ENCODE measurements around the gene MRPS30.

The MRPS30 gene

DNA sequence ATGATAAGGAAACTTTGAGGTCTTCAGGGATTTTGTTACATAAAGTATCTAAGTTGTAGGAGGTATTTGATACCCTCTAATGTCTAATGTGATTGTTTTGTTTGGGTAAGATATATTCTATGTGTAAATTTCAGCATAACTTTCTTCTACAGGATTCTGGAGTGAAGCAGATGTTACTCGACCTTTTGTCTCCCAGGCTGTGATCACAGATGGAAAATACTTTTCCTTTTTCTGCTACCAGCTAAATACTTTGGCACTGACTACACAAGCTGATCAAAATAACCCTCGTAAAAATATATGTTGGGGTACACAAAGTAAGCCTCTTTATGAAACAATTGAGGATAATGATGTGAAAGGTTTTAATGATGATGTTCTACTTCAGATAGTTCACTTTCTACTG is 6.0 kb downstream of the MRPS30 start (continued):
- no peak for TF ChIP-seq HOXA7 (CRISPR knock-in tag; IDR thresholded peaks at IDR 0.05; ENCODE audit: borderline replicate concordance)
- TF ChIP-seq, protein P1, sequence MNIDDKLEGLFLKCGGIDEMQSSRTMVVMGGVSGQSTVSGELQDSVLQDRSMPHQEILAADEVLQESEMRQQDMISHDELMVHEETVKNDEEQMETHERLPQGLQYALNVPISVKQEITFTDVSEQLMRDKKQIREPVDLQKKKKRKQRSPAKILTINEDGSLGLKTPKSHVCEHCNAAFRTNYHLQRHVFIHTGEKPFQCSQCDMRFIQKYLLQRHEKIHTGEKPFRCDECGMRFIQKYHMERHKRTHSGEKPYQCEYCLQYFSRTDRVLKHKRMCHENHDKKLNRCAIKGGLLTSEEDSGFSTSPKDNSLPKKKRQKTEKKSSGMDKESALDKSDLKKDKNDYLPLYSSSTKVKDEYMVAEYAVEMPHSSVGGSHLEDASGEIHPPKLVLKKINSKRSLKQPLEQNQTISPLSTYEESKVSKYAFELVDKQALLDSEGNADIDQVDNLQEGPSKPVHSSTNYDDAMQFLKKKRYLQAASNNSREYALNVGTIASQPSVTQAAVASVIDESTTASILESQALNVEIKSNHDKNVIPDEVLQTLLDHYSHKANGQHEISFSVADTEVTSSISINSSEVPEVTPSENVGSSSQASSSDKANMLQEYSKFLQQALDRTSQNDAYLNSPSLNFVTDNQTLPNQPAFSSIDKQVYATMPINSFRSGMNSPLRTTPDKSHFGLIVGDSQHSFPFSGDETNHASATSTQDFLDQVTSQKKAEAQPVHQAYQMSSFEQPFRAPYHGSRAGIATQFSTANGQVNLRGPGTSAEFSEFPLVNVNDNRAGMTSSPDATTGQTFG (tag by site-specific recombination; IDR thresholded peaks at IDR 0.05; ENCODE audit: borderline replicate concordance), result no peak
- TF ChIP-seq, protein P2, sequence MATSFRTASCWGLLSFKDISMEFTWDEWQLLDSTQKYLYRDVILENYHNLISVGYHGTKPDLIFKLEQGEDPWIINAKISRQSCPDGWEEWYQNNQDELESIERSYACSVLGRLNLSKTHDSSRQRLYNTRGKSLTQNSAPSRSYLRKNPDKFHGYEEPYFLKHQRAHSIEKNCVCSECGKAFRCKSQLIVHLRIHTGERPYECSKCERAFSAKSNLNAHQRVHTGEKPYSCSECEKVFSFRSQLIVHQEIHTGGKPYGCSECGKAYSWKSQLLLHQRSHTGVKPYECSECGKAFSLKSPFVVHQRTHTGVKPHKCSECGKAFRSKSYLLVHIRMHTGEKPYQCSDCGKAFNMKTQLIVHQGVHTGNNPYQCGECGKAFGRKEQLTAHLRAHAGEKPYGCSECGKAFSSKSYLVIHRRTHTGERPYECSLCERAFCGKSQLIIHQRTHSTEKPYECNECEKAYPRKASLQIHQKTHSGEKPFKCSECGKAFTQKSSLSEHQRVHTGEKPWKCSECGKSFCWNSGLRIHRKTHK (tag by site-specific recombination; IDR thresholded peaks at IDR 0.05), result no peak
- TF ChIP-seq, protein P3, sequence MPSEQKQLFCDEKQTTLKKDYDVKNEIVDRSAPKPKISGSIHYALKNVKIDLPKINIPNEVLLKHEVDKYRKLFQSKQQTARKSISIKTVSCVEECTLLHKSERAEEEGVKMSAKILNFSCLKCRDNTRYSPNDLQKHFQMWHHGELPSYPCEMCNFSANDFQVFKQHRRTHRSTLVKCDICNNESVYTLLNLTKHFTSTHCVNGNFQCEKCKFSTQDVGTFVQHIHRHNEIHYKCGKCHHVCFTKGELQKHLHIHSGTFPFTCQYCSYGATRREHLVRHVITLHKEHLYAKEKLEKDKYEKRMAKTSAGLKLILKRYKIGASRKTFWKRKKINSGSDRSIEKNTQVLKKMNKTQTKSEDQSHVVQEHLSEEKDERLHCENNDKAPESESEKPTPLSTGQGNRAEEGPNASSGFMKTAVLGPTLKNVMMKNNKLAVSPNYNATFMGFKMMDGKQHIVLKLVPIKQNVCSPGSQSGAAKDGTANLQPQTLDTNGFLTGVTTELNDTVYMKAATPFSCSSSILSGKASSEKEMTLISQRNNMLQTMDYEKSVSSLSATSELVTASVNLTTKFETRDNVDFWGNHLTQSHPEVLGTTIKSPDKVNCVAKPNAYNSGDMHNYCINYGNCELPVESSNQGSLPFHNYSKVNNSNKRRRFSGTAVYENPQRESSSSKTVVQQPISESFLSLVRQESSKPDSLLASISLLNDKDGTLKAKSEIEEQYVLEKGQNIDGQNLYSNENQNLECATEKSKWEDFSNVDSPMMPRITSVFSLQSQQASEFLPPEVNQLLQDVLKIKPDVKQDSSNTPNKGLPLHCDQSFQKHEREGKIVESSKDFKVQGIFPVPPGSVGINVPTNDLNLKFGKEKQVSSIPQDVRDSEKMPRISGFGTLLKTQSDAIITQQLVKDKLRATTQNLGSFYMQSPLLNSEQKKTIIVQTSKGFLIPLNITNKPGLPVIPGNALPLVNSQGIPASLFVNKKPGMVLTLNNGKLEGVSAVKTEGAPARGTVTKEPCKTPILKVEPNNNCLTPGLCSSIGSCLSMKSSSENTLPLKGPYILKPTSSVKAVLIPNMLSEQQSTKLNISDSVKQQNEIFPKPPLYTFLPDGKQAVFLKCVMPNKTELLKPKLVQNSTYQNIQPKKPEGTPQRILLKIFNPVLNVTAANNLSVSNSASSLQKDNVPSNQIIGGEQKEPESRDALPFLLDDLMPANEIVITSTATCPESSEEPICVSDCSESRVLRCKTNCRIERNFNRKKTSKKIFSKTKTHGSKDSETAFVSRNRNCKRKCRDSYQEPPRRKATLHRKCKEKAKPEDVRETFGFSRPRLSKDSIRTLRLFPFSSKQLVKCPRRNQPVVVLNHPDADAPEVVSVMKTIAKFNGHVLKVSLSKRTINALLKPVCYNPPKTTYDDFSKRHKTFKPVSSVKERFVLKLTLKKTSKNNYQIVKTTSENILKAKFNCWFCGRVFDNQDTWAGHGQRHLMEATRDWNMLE (tag by site-specific recombination; conservative IDR thresholded peaks at IDR 0.05; ENCODE audit: low read depth), result no peak

DNA sequence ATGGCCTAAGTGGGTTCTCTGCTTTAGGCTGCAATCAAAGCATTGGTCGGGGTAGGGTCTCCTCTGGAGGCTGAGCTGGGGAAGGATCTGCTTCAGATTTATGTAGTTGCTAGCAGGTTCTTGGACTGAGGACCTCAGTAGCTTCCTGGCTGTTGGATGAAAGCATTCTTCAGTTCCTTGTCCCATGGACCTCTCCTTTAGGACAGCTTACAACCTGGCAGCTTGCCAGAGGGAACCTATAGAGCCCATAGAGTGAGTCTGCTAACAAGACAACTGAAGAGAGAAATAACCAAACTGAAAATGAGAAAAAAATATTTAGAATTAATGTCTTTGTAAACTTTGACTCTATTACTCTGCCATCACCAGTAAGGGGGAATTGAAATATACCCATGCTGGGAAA is 12.4 kb downstream of the MRPS30 start:
- ChIA-PET CTCF (no interaction called here), POLR2A (no interaction called here)
- H3K27ac ChIP-seq (ENCODE audit: extremely low read depth, low read depth, low read length), result no peak overlapping the region
- H3K36me3 ChIP-seq (ENCODE audit: control insufficient read depth in 2 of 2, insufficient read depth in 1 of 2, low read length in 2 of 2), result peaks cover 39 to 46% of the 10 kb centered on the region in 2 experiments
- H3K4me3 ChIP-seq (ENCODE audit: low read depth, low read length), result no peak overlapping the region
- no peaks in the 10 kb centered on the region for H3K9me3 ChIP-seq (ENCODE audit: control insufficient read depth, insufficient read depth, low read depth, low read length)
- no peaks in the 10 kb centered on the region for H3K4me1 ChIP-seq (ENCODE audit: control insufficient read depth, insufficient read depth, low read length)
- no peak for TF ChIP-seq ZNF274 (IDR thresholded peaks at IDR 0.05; ENCODE audit: low read length)
- no peak for TF ChIP-seq ZNF274 (tag by site-specific recombination; IDR thresholded peaks at IDR 0.05; ENCODE audit: borderline replicate concordance)
- TF ChIP-seq, protein P4, sequence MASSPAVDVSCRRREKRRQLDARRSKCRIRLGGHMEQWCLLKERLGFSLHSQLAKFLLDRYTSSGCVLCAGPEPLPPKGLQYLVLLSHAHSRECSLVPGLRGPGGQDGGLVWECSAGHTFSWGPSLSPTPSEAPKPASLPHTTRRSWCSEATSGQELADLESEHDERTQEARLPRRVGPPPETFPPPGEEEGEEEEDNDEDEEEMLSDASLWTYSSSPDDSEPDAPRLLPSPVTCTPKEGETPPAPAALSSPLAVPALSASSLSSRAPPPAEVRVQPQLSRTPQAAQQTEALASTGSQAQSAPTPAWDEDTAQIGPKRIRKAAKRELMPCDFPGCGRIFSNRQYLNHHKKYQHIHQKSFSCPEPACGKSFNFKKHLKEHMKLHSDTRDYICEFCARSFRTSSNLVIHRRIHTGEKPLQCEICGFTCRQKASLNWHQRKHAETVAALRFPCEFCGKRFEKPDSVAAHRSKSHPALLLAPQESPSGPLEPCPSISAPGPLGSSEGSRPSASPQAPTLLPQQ (tag by site-specific recombination; IDR thresholded peaks at IDR 0.05), result no peak
- no peak for TF ChIP-seq ZNF394 (tag by site-specific recombination; IDR thresholded peaks at IDR 0.05; ENCODE audit: borderline replicate concordance)
- TF ChIP-seq, protein P5, sequence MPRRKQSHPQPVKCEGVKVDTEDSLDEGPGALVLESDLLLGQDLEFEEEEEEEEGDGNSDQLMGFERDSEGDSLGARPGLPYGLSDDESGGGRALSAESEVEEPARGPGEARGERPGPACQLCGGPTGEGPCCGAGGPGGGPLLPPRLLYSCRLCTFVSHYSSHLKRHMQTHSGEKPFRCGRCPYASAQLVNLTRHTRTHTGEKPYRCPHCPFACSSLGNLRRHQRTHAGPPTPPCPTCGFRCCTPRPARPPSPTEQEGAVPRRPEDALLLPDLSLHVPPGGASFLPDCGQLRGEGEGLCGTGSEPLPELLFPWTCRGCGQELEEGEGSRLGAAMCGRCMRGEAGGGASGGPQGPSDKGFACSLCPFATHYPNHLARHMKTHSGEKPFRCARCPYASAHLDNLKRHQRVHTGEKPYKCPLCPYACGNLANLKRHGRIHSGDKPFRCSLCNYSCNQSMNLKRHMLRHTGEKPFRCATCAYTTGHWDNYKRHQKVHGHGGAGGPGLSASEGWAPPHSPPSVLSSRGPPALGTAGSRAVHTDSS (tag by site-specific recombination; IDR thresholded peaks at IDR 0.05), result no peak
- TF ChIP-seq ZNF623 (tag by site-specific recombination; IDR thresholded peaks at IDR 0.05), result no peak
- TF ChIP-seq GLIS1 (tag by site-specific recombination; IDR thresholded peaks at IDR 0.05), result no peak
- TF ChIP-seq, protein P6, sequence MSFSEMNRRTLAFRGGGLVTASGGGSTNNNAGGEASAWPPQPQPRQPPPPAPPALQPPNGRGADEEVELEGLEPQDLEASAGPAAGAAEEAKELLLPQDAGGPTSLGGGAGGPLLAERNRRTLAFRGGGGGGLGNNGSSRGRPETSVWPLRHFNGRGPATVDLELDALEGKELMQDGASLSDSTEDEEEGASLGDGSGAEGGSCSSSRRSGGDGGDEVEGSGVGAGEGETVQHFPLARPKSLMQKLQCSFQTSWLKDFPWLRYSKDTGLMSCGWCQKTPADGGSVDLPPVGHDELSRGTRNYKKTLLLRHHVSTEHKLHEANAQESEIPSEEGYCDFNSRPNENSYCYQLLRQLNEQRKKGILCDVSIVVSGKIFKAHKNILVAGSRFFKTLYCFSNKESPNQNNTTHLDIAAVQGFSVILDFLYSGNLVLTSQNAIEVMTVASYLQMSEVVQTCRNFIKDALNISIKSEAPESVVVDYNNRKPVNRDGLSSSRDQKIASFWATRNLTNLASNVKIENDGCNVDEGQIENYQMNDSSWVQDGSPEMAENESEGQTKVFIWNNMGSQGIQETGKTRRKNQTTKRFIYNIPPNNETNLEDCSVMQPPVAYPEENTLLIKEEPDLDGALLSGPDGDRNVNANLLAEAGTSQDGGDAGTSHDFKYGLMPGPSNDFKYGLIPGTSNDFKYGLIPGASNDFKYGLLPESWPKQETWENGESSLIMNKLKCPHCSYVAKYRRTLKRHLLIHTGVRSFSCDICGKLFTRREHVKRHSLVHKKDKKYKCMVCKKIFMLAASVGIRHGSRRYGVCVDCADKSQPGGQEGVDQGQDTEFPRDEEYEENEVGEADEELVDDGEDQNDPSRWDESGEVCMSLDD (tag by site-specific recombination; IDR thresholded peaks at IDR 0.05), result no peak
- no peak for TF ChIP-seq ZNF404 (tag by site-specific recombination; IDR thresholded peaks at IDR 0.05)
- TF ChIP-seq ZBTB20 (tag by site-specific recombination; IDR thresholded peaks at IDR 0.05), result no peak
- TF ChIP-seq, protein P7, sequence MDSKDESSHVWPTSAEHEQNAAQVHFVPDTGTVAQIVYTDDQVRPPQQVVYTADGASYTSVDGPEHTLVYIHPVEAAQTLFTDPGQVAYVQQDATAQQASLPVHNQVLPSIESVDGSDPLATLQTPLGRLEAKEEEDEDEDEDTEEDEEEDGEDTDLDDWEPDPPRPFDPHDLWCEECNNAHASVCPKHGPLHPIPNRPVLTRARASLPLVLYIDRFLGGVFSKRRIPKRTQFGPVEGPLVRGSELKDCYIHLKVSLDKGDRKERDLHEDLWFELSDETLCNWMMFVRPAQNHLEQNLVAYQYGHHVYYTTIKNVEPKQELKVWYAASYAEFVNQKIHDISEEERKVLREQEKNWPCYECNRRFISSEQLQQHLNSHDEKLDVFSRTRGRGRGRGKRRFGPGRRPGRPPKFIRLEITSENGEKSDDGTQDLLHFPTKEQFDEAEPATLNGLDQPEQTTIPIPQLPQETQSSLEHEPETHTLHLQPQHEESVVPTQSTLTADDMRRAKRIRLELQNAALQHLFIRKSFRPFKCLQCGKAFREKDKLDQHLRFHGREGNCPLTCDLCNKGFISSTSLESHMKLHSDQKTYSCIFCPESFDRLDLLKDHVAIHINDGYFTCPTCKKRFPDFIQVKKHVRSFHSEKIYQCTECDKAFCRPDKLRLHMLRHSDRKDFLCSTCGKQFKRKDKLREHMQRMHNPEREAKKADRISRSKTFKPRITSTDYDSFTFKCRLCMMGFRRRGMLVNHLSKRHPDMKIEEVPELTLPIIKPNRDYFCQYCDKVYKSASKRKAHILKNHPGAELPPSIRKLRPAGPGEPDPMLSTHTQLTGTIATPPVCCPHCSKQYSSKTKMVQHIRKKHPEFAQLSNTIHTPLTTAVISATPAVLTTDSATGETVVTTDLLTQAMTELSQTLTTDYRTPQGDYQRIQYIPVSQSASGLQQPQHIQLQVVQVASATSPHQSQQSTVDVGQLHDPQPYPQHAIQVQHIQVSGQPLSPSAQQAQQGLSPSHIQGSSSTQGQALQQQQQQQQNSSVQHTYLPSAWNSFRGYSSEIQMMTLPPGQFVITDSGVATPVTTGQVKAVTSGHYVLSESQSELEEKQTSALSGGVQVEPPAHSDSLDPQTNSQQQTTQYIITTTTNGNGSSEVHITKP (tag by site-specific recombination; IDR thresholded peaks at IDR 0.05), result no peak
- TF ChIP-seq ZIC2 (tag by site-specific recombination; IDR thresholded peaks at IDR 0.05), result no peak
- no peak for TF ChIP-seq ZNF843 (tag by site-specific recombination; IDR thresholded peaks at IDR 0.05)
- TF ChIP-seq ZNF112 (tag by site-specific recombination; IDR thresholded peaks at IDR 0.05), result no peak
